HepG2 (cell line): ENCODE measurements around the gene SPTBN4. TPM values are rescaled to one million over a fixed set of nuclear protein-coding genes. Genes with fewer than 3 reads are reported as not detected.
A peak's percentile ranks its signal among the peaks of the same experiment; 100 is the strongest.

Experiments used
- ATAC-seq: fragments of 200-7000 bp; cut with Tn5 transposase; 3 replicates; pipeline ENCODE4 v1.9.1; 2020; ENCODE audit warnings: mild to moderate bottlenecking, moderate library complexity
- BruUV-seq: library from RNA; stranded (reverse); fragments of 400-500 nt; replicated peaks from 2 replicates; lab custom pipeline; 2021; lab: Mats Ljungman, UMichigan
- CTCF ChIA-PET: fragments of 300-600 bp; formaldehyde crosslinking; extraction: SDS; loops from one replicate; lab custom pipeline; 2021; ENCODE audit warnings: low total read pairs, inconsistent platforms, low intra/inter-chr PET ratio; lab: Yijun Ruan, JAX
- POLR2A ChIA-PET: fragments of 350-600 bp; sonication (Branson Sonifier 250); formaldehyde crosslinking; loops from one replicate; lab custom pipeline; 2020; ENCODE audit warnings: antibody characterized with exemption, inconsistent platforms; lab: Yijun Ruan, JAX
- DNase-seq: peaks from one replicate; pipeline ENCODE4 v3.0.0-alpha.2; 2015; ENCODE audit warnings: low spot score
- FAIRE-seq: peaks from 3 replicates; lab custom pipeline; 2011; peaks lifted over from hg19 to GRCh38; lab: Jason Lieb, UNC
- H2AFZ ChIP-seq: one replicate; pipeline ENCODE4 v1.6.1; 2011; ENCODE audit warnings: low read length, inconsistent platforms
- H3K27ac ChIP-seq: fragments of 300-600 bp; 3 replicates; pipeline ENCODE4 v1.8.0; 2011; ENCODE audit warnings: mixed run types, mild to moderate bottlenecking, mixed read lengths, low read length, inconsistent platforms; ENCODE audit not compliant: insufficient read depth; ENCODE audit errors: extremely low read length
- H3K27me3 ChIP-seq, 2 experiments: fragments of 200-600 bp in 1 of 2; 2 replicates in 1 of 2; 3 replicates in 1 of 2; pipeline versions ENCODE4 v1.6.0 to v1.8.0; 2011; ENCODE audit warnings: low read length in 2 of 2, mild to moderate bottlenecking in 2 of 2, moderate library complexity in 2 of 2, inconsistent platforms in 1 of 2; ENCODE audit not compliant: insufficient read depth in 2 of 2, control insufficient read depth in 1 of 2
- H3K36me3 ChIP-seq, 2 experiments: fragments of 200-600 bp in 1 of 2; replicated peaks in 1 of 2; 2 replicates in 1 of 2; 3 replicates in 1 of 2; pipeline versions ENCODE4 v1.5.1 to v1.8.0; 2011; ENCODE audit warnings: low read length in 2 of 2, inconsistent platforms in 1 of 2; ENCODE audit not compliant: insufficient read depth in 2 of 2, control insufficient read depth in 1 of 2
- H3K4me1 ChIP-seq: 2 replicates; pipeline ENCODE4 v1.5.1; 2012; ENCODE audit warnings: low read length, inconsistent platforms; ENCODE audit not compliant: insufficient read depth
- H3K4me2 ChIP-seq: 2 replicates; pipeline ENCODE4 v1.6.0; 2011; ENCODE audit warnings: low read depth, low read length, inconsistent platforms
- H3K4me3 ChIP-seq, 3 experiments: fragments of 200-600 bp in 1 of 3; sonication (generic), shearing (Covaris generic) in 1 of 3; replicated peaks in 1 of 3; 2 replicates each; pipeline ENCODE4 v1.5.1; 2011 to 2016; ENCODE audit warnings: low read length in 3 of 3, inconsistent platforms in 2 of 3, low read depth in 2 of 3, mild to moderate bottlenecking in 2 of 3, control low read depth in 1 of 3, mixed read lengths in 1 of 3; ENCODE audit not compliant: insufficient read depth in 1 of 3
- H3K79me2 ChIP-seq: one replicate; pipeline ENCODE4 v1.6.1; 2011; ENCODE audit warnings: low read length, inconsistent platforms; ENCODE audit not compliant: insufficient read depth
- H3K9ac ChIP-seq: 2 replicates; pipeline ENCODE4 v1.6.0; 2011; ENCODE audit warnings: mild to moderate bottlenecking, low read depth, low read length, inconsistent platforms; ENCODE audit not compliant: insufficient read depth
- H3K9me3 ChIP-seq: 2 replicates; pipeline ENCODE4 v1.5.1; 2012; ENCODE audit warnings: mild to moderate bottlenecking, low read length
- H4K20me1 ChIP-seq: 2 replicates; pipeline ENCODE4 v1.6.0; 2011; ENCODE audit warnings: inconsistent platforms, mild to moderate bottlenecking, low read length, moderate library complexity; ENCODE audit not compliant: insufficient read depth
- MAFK ChIP-seq, 2 experiments: IDR thresholded peaks in 1 of 2; conservative IDR thresholded peaks in 1 of 2; 2 replicates each; pipeline ENCODE4 v1.6.1; 2011; ENCODE audit warnings: improper control_type of control experiment in 2 of 2, low read length in 2 of 2
- NR3C1 ChIP-seq: sonication (generic); formaldehyde crosslinking; IDR thresholded peaks from 2 replicates; pipeline ENCODE4 v1.4.0; 2020; ENCODE audit warnings: missing genetic modification reagents
- NRL ChIP-seq: sonication (generic); formaldehyde crosslinking; IDR thresholded peaks from 2 replicates; pipeline ENCODE4 v1.5.0; 2020; ENCODE audit warnings: missing genetic modification reagents, mild to moderate bottlenecking, moderate library complexity, borderline replicate concordance
- TAF1 ChIP-seq: sonication (generic); formaldehyde crosslinking; IDR thresholded peaks from 2 replicates; pipeline ENCODE4 v1.4.0; 2020; ENCODE audit warnings: missing genetic modification reagents
- ZNF333 ChIP-seq: sonication (generic); formaldehyde crosslinking; IDR thresholded peaks from 2 replicates; pipeline ENCODE4 v1.4.0; 2020; ENCODE audit warnings: mild to moderate bottlenecking, missing genetic modification reagents, borderline replicate concordance
- ZNF512B ChIP-seq: sonication (generic); formaldehyde crosslinking; IDR thresholded peaks from 2 replicates; pipeline ENCODE4 v1.5.1; 2020; ENCODE audit warnings: missing genetic modification reagents, mild to moderate bottlenecking, borderline replicate concordance
- ZNF563 ChIP-seq: sonication (generic); formaldehyde crosslinking; IDR thresholded peaks from 2 replicates; pipeline ENCODE4 v1.8.0; 2022; ENCODE audit warnings: mild to moderate bottlenecking, moderate library complexity, missing genetic modification reagents
- ZNF660 ChIP-seq: sonication (generic); formaldehyde crosslinking; IDR thresholded peaks from 2 replicates; pipeline ENCODE4 v1.5.1; 2020; ENCODE audit warnings: mild to moderate bottlenecking, low read depth, missing genetic modification reagents, borderline replicate concordance
- WGBS: methylation state at CpG from one replicate; pipeline ENCODE4 v1.1.6; 2017; ENCODE audit warnings: low lambda C conversion rate; 5-methylcytosine and 5-hydroxymethylcytosine counted together
- in situ Hi-C: cut with HindIII; loops from 2 replicates; pipeline ENCODE4 v1.10.0; 2017; ENCODE audit warnings: low pct_unique_long_range_greater_than_20kb; ENCODE audit not compliant: extremely low pct_ligation_motif_present
- intact Hi-C: fragments of 100-400 bp; cut with micrococcal nuclease; formaldehyde crosslinking; loops from one replicate; pipeline ENCODE4 v1.10.0; 2022; ENCODE audit not compliant: unreplicated experiment
- polyA plus RNA-seq, 8 experiments: library from polyadenylated mRNA; depleted of rRNA in 3 of 8; stranded (reverse) in 7 of 8; unstranded in 1 of 8; fragments of >200 nt; fragmentation: Illumina TruSeq in 4 of 8; extraction: Trizol in 4 of 8; gene quantifications; 2 replicates each; pipeline versions ENCODE4 v1.2.1 to v1.2.3, GENCODE V29; 2011 to 2016; ENCODE audit warnings: low read depth in 4 of 8, missing spikeins in 1 of 8, mixed read lengths in 1 of 8; ENCODE audit not compliant: insufficient read depth in 1 of 8
- total RNA-seq, 5 experiments: library from RNA; depleted of rRNA; stranded (reverse); fragments of >200 nt; fragmentation: Illumina TruSeq; extraction: Trizol; gene quantifications; 2 replicates each; pipeline ENCODE4 v1.2.3, GENCODE V29; 2016; ENCODE audit warnings: low read depth in 1 of 5

Gene SPTBN4
- total and polyA plus RNA-seq, 2 of the 13 experiments (the other 11 are each of a cell fraction or from before 2014, with no cell fraction given), result 0.11 TPM

- TF ChIP-seq TAF1 (CRISPR knock-in tag) (0 out of 2 replicates have a peak, but pooled peaks have one; percentile 1), ZNF333 (CRISPR knock-in tag) (no peak), ZNF512B (no peak), MAFK (conservative IDR thresholded peaks at IDR 0.05 in 1 of 2, IDR thresholded peaks at IDR 0.05 in 1 of 2; ENCODE audit: low read length in 2 of 2) (no peak)
- no TSS peak for BruUV-seq
- H3K9ac ChIP-seq, result peak overlapping the region; percentile 61; the same call in 1 of the 2 replicates
- H2AFZ ChIP-seq, result no peak overlapping the region
- H3K4me1 ChIP-seq, result peaks cover 49% of the 10 kb centered on the region
- 0 out of 5 replicates have a peak, but pooled peaks cover 0 to 5% of the 10 kb centered on the region in 2 experiments for H3K27me3 ChIP-seq
- H3K27ac ChIP-seq, result no peak overlapping the region
- ChIA-PET CTCF (no interaction called here), POLR2A (interaction anchor here (0.6 to 2.6 kb wide), 4 partner anchors 9 to 26 kb away, joined by 4 to 20 read pairs (median 10); partner anchors contain the start of gene SERTAD1)
- H3K79me2 ChIP-seq, result no peaks in the 10 kb centered on the region
- peak overlapping the region; percentile 79 for H3K4me2 ChIP-seq
- no peaks in the 10 kb centered on the region for H4K20me1 ChIP-seq
- H3K36me3 ChIP-seq, result no peaks in the 10 kb centered on the region
- peak overlapping the region in 2 of 3 experiments; percentile 50 to 65; a peak in 3 of 6 replicates for H3K4me3 ChIP-seq
- in situ Hi-C loops, result no loop called here
- no peak for DNase-seq
- H3K9me3 ChIP-seq, result no peaks in the 10 kb centered on the region
- FAIRE-seq, result no peak
- intact Hi-C loops, result loop anchor here (1.0 kb wide), 1 partner anchor 47 kb away; no protein-coding TSS in a partner anchor
- no peak for ATAC-seq
- WGBS, result 32% methylated on average over 4 of the region's 4 CpGs
These were observed 49.2 kb upstream of the SPTBN4 start for GRCh38 chr19:40417643-40417981.

- no TSS peak for BruUV-seq
- ATAC-seq (no peak), DNase-seq (no peak), FAIRE-seq (no peak)
- no peak overlapping the region for H3K9ac ChIP-seq
- in situ Hi-C loops, result no loop called here
- POLR2A ChIA-PET, result interaction anchor here (2.0 to 2.6 kb wide), 2 partner anchors 8 to 25 kb away, joined by 12 to 20 read pairs; partner anchors contain the start of gene SERTAD1
- CTCF ChIA-PET, result no interaction called here
- 0 out of 5 replicates have a peak, but pooled peaks cover 0 to 5% of the 10 kb centered on the region in 2 experiments for H3K27me3 ChIP-seq
- TF ChIP-seq ZNF563 (no peak), ZNF660 (CRISPR knock-in tag) (no peak), NRL (no peak), NR3C1 (no peak)
- H3K4me3 ChIP-seq, result no peak overlapping the region
- 53% methylated on average over 3 of the region's 3 CpGs for WGBS
- no peaks in the 10 kb centered on the region for H3K79me2 ChIP-seq
- H4K20me1 ChIP-seq, result no peaks in the 10 kb centered on the region
- H3K4me1 ChIP-seq, result peaks cover 53% of the 10 kb centered on the region
- no peak overlapping the region for H3K27ac ChIP-seq
- H3K4me2 ChIP-seq, result peak overlapping the region; percentile 79; the same call in 1 of the 2 replicates
- H2AFZ ChIP-seq, result no peak overlapping the region
- H3K9me3 ChIP-seq, result no peaks in the 10 kb centered on the region
- intact Hi-C loops, result no loop called here
- peaks cover 0 to 2% of the 10 kb centered on the region in 2 experiments; a peak in 1 of 5 replicates for H3K36me3 ChIP-seq
These were observed 48.8 kb upstream of the SPTBN4 start for GRCh38 chr19:40418040-40418439.
